Type B pancreatic cell (in vitro differentiated cells): Measurements from ENCODE around the gene BORA. TPM values are rescaled to one million over a fixed set of nuclear protein-coding genes. Genes with fewer than 3 reads are reported as not detected.

Experiments
- DNase-seq: peaks from one replicate; pipeline ENCODE4 v3.0.0; 2021; ENCODE audit warnings: mixed read lengths; ENCODE audit not compliant: unreplicated experiment; ENCODE audit errors: extremely low spot score
- H3K27ac Mint-ChIP-seq: 2 replicates; pipeline ENCODE4 v1.8.0; 2021; ENCODE audit warnings: mild to moderate bottlenecking, mixed read lengths
- H3K27me3 Mint-ChIP-seq: 2 replicates; pipeline ENCODE4 v1.8.0; 2021; ENCODE audit warnings: mixed read lengths
- H3K36me3 Mint-ChIP-seq: 2 replicates; pipeline ENCODE4 v1.8.0; 2021; ENCODE audit warnings: mixed read lengths
- H3K4me1 Mint-ChIP-seq: one replicate; pipeline ENCODE4 v1.8.0; 2021; ENCODE audit warnings: mixed read lengths; ENCODE audit not compliant: unreplicated experiment
- H3K4me3 Mint-ChIP-seq: 2 replicates; pipeline ENCODE4 v1.8.0; 2021; ENCODE audit warnings: mild to moderate bottlenecking, mixed read lengths
- H3K9me3 Mint-ChIP-seq: 2 replicates; pipeline ENCODE4 v1.8.0; 2021; ENCODE audit warnings: mixed read lengths
- total RNA-seq: library from RNA; stranded (reverse); gene quantifications from 2 replicates; pipeline ENCODE4 v1.2.1, GENCODE V29; 2021; ENCODE audit warnings: low replicate concordance
- TF ChIP-seq, protein P1 (sequence below): fragments of 200-600 bp; sonication (generic); conservative IDR thresholded peaks from 2 replicates; pipeline ENCODE4 v1.5.0; 2021; ENCODE audit warnings: antibody characterized with exemption, mild to moderate bottlenecking

Gene BORA
- total RNA-seq, 1 donor from 2014 or later, result 14.6 TPM

DNA sequence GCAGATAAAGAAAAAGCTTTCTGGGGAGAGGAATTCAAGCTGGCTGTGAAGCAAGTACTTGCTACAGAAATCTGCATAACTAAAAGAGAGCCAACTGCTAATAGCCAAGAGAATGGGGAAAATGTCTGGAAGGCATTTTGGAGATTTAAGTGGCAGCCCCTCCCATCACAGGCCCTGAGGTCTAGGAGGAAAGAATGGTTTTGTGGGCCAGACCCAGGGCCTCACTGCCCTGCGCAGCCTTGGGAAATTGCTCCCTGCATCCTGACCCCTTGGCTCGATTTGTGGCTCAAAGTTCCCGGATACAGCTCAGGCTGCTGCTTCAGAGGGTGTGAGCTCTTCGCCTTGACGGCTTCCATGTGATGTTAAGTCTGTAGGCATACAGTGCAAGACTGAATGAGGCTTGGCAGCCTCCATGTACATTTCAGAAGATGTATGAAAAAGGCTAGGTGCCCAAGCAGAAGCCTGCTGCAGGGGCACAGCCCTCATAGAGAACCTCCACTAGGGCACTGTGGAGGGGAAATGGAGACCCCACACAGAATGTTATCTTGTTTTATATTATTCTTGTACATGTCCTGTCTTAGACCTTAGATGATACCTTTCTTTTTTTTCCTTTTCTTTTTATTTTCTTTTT, 34.7 kb upstream of the BORA start:
- no peak for DNase-seq
- Mint-ChIP-seq H3K27me3 (no peaks in the 10 kb centered on the region), H3K27ac (no peak overlapping the region), H3K36me3 (peaks cover 4% of the 10 kb centered on the region), H3K4me3 (no peak overlapping the region), H3K4me1 (peaks cover 12% of the 10 kb centered on the region), H3K9me3 (peaks cover 4% of the 10 kb centered on the region)
- TF ChIP-seq, protein P1, sequence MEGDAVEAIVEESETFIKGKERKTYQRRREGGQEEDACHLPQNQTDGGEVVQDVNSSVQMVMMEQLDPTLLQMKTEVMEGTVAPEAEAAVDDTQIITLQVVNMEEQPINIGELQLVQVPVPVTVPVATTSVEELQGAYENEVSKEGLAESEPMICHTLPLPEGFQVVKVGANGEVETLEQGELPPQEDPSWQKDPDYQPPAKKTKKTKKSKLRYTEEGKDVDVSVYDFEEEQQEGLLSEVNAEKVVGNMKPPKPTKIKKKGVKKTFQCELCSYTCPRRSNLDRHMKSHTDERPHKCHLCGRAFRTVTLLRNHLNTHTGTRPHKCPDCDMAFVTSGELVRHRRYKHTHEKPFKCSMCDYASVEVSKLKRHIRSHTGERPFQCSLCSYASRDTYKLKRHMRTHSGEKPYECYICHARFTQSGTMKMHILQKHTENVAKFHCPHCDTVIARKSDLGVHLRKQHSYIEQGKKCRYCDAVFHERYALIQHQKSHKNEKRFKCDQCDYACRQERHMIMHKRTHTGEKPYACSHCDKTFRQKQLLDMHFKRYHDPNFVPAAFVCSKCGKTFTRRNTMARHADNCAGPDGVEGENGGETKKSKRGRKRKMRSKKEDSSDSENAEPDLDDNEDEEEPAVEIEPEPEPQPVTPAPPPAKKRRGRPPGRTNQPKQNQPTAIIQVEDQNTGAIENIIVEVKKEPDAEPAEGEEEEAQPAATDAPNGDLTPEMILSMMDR, result no peak

DNA sequence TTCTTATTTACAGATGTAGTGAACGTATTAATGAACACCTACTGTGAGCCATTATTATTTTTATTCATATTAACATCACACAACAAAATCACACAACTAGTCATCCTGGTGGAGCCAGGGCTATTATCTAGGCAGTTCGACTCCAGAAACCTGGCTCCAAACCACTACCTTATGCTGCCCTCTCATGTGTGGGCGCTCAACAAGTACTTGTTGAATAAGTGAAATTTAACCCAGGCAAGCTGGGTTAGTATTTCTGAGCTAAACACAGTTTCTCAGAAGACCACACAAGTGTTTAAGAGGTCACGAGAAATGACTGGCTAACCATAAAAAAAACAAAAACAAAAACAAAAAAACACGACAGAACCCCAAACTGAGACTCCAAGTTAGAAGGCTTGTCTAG, 33.9 kb upstream of the BORA start:
- no peak for DNase-seq
- Mint-ChIP-seq H3K36me3 (peaks cover 4% of the 10 kb centered on the region), H3K4me3 (no peak overlapping the region), H3K27me3 (no peaks in the 10 kb centered on the region), H3K4me1 (peaks cover 12% of the 10 kb centered on the region), H3K27ac (no peak overlapping the region), H3K9me3 (peaks cover 4% of the 10 kb centered on the region)
- TF ChIP-seq, protein P1, result no peak

DNA sequence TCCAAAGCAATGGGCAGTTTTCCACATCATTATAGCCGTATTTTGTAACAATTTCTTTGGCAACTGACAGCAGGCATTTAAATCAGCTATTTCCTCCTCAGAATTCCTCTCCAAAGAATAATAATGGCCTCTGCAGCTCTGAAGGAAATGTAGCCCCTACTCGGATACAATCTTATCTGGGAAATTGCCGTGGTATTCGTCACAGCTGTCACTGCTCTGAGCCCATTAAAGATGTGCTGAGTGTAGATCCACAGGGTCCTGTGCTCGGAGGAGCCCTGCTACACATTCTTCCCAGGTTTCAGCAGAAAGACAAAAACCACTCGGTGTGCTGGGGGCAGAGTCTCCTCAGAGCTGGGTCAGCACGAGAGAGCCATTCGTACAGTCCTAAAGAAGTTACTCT, 33.4 kb upstream of the BORA start:
- no peak for DNase-seq
- H3K27ac Mint-ChIP-seq, result no peak overlapping the region
- H3K36me3 Mint-ChIP-seq, result peaks cover 4% of the 10 kb centered on the region
- no peaks in the 10 kb centered on the region for H3K27me3 Mint-ChIP-seq
- no peak overlapping the region for H3K4me3 Mint-ChIP-seq
- peaks cover 4% of the 10 kb centered on the region for H3K9me3 Mint-ChIP-seq
- TF ChIP-seq, protein P1, result no peak
- H3K4me1 Mint-ChIP-seq, result peaks cover 12% of the 10 kb centered on the region

DNA sequence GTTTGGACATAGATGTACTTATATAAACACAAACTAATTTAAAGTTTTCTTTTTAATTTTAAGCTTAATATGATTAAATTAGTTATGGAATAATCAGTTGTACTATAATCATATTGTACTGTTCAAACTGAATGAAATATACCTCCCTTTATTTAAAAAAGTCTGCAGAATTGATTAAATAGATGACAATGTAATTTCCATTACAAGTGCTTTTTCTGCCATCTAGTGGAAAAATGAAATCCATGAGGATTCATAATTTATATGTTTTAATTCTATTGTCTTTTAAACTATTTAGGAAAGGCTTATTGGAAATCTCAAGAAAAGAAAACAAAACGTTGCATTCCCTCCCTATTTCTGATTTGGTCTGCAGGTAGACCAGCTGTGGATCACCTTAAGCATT, 31.1 kb upstream of the BORA start:
- Mint-ChIP-seq H3K4me3 (no peak overlapping the region), H3K36me3 (peaks cover 4% of the 10 kb centered on the region), H3K27me3 (no peaks in the 10 kb centered on the region), H3K9me3 (peaks cover under 1% of the 10 kb centered on the region), H3K27ac (no peak overlapping the region), H3K4me1 (peaks cover 12% of the 10 kb centered on the region)
- TF ChIP-seq, protein P1, result peak; percentile 67
- DNase-seq, result no peak

DNA sequence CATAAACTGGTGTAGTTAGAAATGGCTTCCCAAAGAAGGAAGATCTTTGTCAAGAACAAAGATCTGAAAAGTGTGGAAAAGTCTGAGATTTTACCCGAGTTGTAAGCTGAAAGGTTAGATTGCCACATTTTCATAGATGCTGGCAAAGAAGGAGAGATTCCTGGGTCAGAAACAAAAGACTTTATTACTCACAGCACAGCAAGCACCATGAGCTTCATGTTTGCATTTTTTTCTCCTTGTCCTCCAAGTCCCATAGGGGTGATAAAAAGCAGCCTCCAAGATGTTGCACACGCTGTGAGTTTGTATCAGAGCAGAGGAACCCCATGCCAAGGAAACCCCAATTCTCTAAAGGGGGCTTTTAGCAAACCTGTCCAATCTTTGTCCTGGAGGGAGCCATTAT, 29.6 kb upstream of the BORA start:
- no peak overlapping the region for H3K4me3 Mint-ChIP-seq
- DNase-seq, result no peak
- no peaks in the 10 kb centered on the region for H3K36me3 Mint-ChIP-seq
- H3K4me1 Mint-ChIP-seq, result peaks cover 12% of the 10 kb centered on the region
- no peaks in the 10 kb centered on the region for H3K27me3 Mint-ChIP-seq
- TF ChIP-seq, protein P1, result no peak
- H3K27ac Mint-ChIP-seq, result no peak overlapping the region
- no peaks in the 10 kb centered on the region for H3K9me3 Mint-ChIP-seq
